OCI-LY3 (cell line): ENCODE data around the gene LHPP.

Source experiments
- EZH2phosphoT487 ChIP-seq: fragments of 200-600 bp; shearing (Covaris generic); IDR thresholded peaks from 2 replicates; pipeline ENCODE4 v1.6.1; 2018; ENCODE audit warnings: antibody characterized with exemption, mixed run types, low read depth
- TF ChIP-seq, protein P1 (sequence below): fragments of 200-600, 300-600 bp; sonication (generic); IDR thresholded peaks from 2 replicates; pipeline ENCODE4 v1.5.1; 2014; ENCODE audit warnings: antibody characterized with exemption, low read length, low read depth

DNA sequence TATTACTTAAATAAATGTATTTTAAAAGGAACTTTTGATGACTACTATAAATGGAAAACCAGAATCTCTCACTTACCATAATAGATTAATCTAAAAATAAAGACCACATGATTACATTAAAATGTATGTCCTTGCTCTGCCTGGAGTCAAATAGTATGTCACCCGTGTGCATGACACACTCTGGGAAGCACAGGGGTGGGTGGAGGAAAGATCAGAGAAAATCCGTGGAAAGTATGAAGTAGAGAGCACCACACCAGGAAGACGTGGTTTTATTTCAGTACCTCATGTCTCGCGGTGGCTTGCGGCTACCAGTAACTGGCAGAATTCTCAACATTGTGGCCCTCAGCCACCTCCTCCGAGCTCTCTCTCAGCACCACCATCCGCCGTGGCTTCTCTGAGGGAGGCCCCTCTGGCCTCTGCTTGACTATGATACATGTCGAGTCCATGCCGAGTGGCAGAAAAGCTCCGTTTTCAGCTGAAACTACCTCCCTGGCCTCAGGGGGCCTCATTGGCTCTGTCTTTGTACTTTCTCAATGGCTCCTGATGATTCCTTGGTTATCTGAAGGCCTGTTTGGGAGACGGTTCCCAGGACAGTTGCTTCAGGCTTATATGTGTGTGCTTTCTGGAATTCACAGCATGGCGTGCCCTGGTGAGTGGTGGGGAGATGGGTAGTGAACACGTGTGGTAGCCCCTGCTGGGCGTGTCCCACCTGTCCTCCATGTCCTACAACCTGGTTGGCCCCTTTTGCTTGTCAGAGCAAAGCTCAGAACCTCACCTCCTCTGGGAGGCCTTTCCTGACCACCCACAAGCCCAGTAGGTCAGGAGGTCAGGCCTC lies 49.8 kb downstream of the LHPP start:
- TF ChIP-seq, protein P1, sequence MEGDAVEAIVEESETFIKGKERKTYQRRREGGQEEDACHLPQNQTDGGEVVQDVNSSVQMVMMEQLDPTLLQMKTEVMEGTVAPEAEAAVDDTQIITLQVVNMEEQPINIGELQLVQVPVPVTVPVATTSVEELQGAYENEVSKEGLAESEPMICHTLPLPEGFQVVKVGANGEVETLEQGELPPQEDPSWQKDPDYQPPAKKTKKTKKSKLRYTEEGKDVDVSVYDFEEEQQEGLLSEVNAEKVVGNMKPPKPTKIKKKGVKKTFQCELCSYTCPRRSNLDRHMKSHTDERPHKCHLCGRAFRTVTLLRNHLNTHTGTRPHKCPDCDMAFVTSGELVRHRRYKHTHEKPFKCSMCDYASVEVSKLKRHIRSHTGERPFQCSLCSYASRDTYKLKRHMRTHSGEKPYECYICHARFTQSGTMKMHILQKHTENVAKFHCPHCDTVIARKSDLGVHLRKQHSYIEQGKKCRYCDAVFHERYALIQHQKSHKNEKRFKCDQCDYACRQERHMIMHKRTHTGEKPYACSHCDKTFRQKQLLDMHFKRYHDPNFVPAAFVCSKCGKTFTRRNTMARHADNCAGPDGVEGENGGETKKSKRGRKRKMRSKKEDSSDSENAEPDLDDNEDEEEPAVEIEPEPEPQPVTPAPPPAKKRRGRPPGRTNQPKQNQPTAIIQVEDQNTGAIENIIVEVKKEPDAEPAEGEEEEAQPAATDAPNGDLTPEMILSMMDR = no peak
- no peak for TF ChIP-seq EZH2phosphoT487
